22Rv1 (cell line): ENCODE results near the gene NRG3.
A peak's percentile ranks its signal among the peaks of the same experiment; 100 is the strongest.

Experiments
- H3K27ac ChIP-seq: fragments of 450-650 bp; 2 replicates; pipeline ENCODE4 v1.5.1; 2017
- CTCF ChIP-seq: fragments of 450-650 bp; IDR thresholded peaks from 2 replicates; pipeline ENCODE4 v1.5.1; 2017; ENCODE audit warnings: mild to moderate bottlenecking
- ZFX ChIP-seq: fragments of 450-650 bp; IDR thresholded peaks from 2 replicates; pipeline ENCODE4 v1.6.1; 2017; ENCODE audit warnings: antibody characterized with exemption, borderline replicate concordance

Gene NRG3

GRCh38 chr10:82922755-82923154 lies 1047.8 kb downstream of the NRG3 start:
- no peak overlapping the region for H3K27ac ChIP-seq
- TF ChIP-seq ZFX (no peak), CTCF (no peak)

GRCh38 chr10:82924711-82925110 lies 1049.7 kb downstream of the NRG3 start:
- no peak overlapping the region for H3K27ac ChIP-seq
- TF ChIP-seq ZFX (no peak), CTCF (no peak)

- no peak overlapping the region for H3K27ac ChIP-seq
- no peak for TF ChIP-seq ZFX
- no peak for TF ChIP-seq CTCF
Measured at GRCh38 chr10:82925547-82925946, 1050.6 kb downstream of the NRG3 start.

- H3K27ac ChIP-seq: no peak overlapping the region
- TF ChIP-seq CTCF (no peak), ZFX (no peak)
Measured at GRCh38 chr10:82932451-82932850, 1057.5 kb downstream of the NRG3 start.

- TF ChIP-seq ZFX: no peak
- peak; percentile 44 for TF ChIP-seq CTCF
- no peak overlapping the region for H3K27ac ChIP-seq
Measured at GRCh38 chr10:82934429-82934828, 1059.4 kb downstream of the NRG3 start.

- H3K27ac ChIP-seq: no peak overlapping the region
- TF ChIP-seq ZFX: no peak
- no peak for TF ChIP-seq CTCF
Measured at GRCh38 chr10:82934947-82935346, 1060.0 kb downstream of the NRG3 start.

- H3K27ac ChIP-seq: no peak overlapping the region
- TF ChIP-seq ZFX (no peak), CTCF (no peak)
Measured at GRCh38 chr10:82938331-82938730, 1063.3 kb downstream of the NRG3 start.
